Measurements from ENCODE around the gene ZNF276. TPM values are rescaled to one million over a fixed set of nuclear protein-coding genes. Genes with fewer than 3 reads are reported as not detected.

ZNF276 gene
- total RNA-seq, 1 experiment from 2014 or later = 18.6 TPM

GRCh38 chr16:89729863-89730593, 8.7 kb downstream of the ZNF276 start:
- H3K4me3 Mint-ChIP-seq = no peak overlapping the region; a peak in 1 of 5 replicates
- no peak overlapping the region for H3K27ac ChIP-seq (ENCODE audit: insufficient read length, low read depth, low read length)

More at GRCh38 chr16:89729863-89730593, 8.7 kb downstream of the ZNF276 start:
- no peak overlapping the region for H2BK5ac ChIP-seq (ENCODE audit: insufficient read length, low read length)
- peak overlapping the region in 2 of 3 experiments; percentile 74 to 81; a peak in 4 of 7 replicates for H3K27ac Mint-ChIP-seq
- WGBS (ENCODE audit: extremely low coverage, insufficient read length, low lambda C conversion rate) = no CpG with 5 or more reads among the region's 14 CpGs
- no peak overlapping the region for H3K56ac ChIP-seq (ENCODE audit: insufficient read length, low read depth, low read length)
- peaks cover 24 to 64% (median 61%) of the 10 kb centered on the region in 3 experiments; a peak in 6 of 7 replicates for H3K36me3 Mint-ChIP-seq (ENCODE audit: insufficient read depth in 1 of 3, low read depth in 3 of 3)
- no peaks in the 10 kb centered on the region for H3K79me1 ChIP-seq (ENCODE audit: insufficient read depth, low read depth, low read length, poor library complexity, severe bottlenecking)
- H3K27me3 ChIP-seq (ENCODE audit: insufficient read depth, low read length) = no peaks in the 10 kb centered on the region
- no peaks in the 10 kb centered on the region for H3K23me2 ChIP-seq (ENCODE audit: insufficient read length, low read depth, low read length, poor library complexity, severe bottlenecking)
- no peaks in the 10 kb centered on the region for H4K20me1 ChIP-seq (ENCODE audit: control insufficient read depth, insufficient read depth, insufficient read length)
- H4K5ac ChIP-seq (ENCODE audit: insufficient read length, low read depth, low read length) = no peak overlapping the region
- H3K9ac ChIP-seq (ENCODE audit: extremely low read depth, insufficient read length, low read length) = no peak overlapping the region
- no peaks in the 10 kb centered on the region for H3K9me3 ChIP-seq (ENCODE audit: control insufficient read depth, low read depth, low read length)
- H2AFZ ChIP-seq (ENCODE audit: low read length) = no peak overlapping the region
- H3K4me1 ChIP-seq (ENCODE audit: insufficient read depth, low read length) = no peaks in the 10 kb centered on the region
- H2BK120ac ChIP-seq (ENCODE audit: low read depth, low read length, poor library complexity, severe bottlenecking) = no peak overlapping the region
- no peak overlapping the region for H4K91ac ChIP-seq (ENCODE audit: insufficient read length, low read depth, low read length)
- no peak overlapping the region for H3T11ph ChIP-seq (ENCODE audit: low read length)
- no peaks in the 10 kb centered on the region for H3K79me2 ChIP-seq (ENCODE audit: insufficient read depth, low read length)
- H2BK12ac ChIP-seq (ENCODE audit: insufficient read length, low read depth, low read length) = no peak overlapping the region
- H3K18ac ChIP-seq (ENCODE audit: insufficient read length, low read depth, low read length) = no peak overlapping the region
- no peak overlapping the region for H2AK5ac ChIP-seq (ENCODE audit: insufficient read length, low read length)
- H2BK15ac ChIP-seq (ENCODE audit: low read depth, low read length) = no peak overlapping the region
- peaks cover 9 to 24% of the 10 kb centered on the region in 2 experiments for H3K4me1 Mint-ChIP-seq
- no peak overlapping the region for H2BK20ac ChIP-seq (ENCODE audit: low read depth, low read length, poor library complexity, severe bottlenecking)
- H3K9me3 Mint-ChIP-seq = no peaks in the 10 kb centered on the region; a peak in 1 of 5 replicates
- H3K14ac ChIP-seq (ENCODE audit: insufficient read depth, low read length) = no peak overlapping the region
- TF ChIP-seq CTCF (conservative IDR thresholded peaks at IDR 0.05) = no peak
- no peak overlapping the region for H4K8ac ChIP-seq (replicated peaks; ENCODE audit: insufficient read length, low read depth, low read length)
- H3K27me3 Mint-ChIP-seq (ENCODE audit: low read depth) = peaks cover 2% of the 10 kb centered on the region
- no peak for DNase-seq
- no peak overlapping the region for H3K4ac ChIP-seq (ENCODE audit: low read depth, low read length)
- no peak overlapping the region for H3K23ac ChIP-seq (ENCODE audit: insufficient read length, low read depth, low read length)
- H3K4me2 ChIP-seq (ENCODE audit: insufficient read depth, insufficient read length, low read length) = no peak overlapping the region

Data from H9 (cell line).